Mesothelial cell of epicardium (in vitro differentiated cells): ENCODE data around the gene MAP1S. TPM values are rescaled to one million over a fixed set of nuclear protein-coding genes. Genes with fewer than 3 reads are reported as not detected.

Experiments used
- DNase-seq, 2 experiments: peaks; one replicate each; pipeline ENCODE4 v3.0.0; 2021; ENCODE audit warnings: low spot score in 2 of 2; ENCODE audit not compliant: unreplicated experiment in 2 of 2
- H3K27ac Mint-ChIP-seq: 2 replicates; pipeline ENCODE4 v1.8.0; 2021; ENCODE audit warnings: mixed read lengths
- H3K27me3 Mint-ChIP-seq: 2 replicates; pipeline ENCODE4 v1.8.0; 2021; ENCODE audit warnings: low read depth, mixed read lengths
- H3K36me3 Mint-ChIP-seq: 2 replicates; pipeline ENCODE4 v1.8.0; 2021; ENCODE audit warnings: mixed read lengths
- H3K4me1 Mint-ChIP-seq: 2 replicates; pipeline ENCODE4 v1.8.0; 2021; ENCODE audit warnings: mixed read lengths
- H3K4me3 Mint-ChIP-seq: 2 replicates; pipeline ENCODE4 v1.8.0; 2021; ENCODE audit warnings: mild to moderate bottlenecking, moderate library complexity, mixed read lengths
- H3K9me3 Mint-ChIP-seq: 2 replicates; pipeline ENCODE4 v1.8.0; 2021; ENCODE audit warnings: mixed read lengths
- total RNA-seq: library from RNA; stranded (reverse); gene quantifications from 3 replicates; pipeline ENCODE4 v1.2.1, GENCODE V29; 2021
- TF ChIP-seq, protein P1 (sequence below): fragments of 200-600 bp; sonication (generic); IDR thresholded peaks from one replicate; pipeline ENCODE4 v1.5.0; 2021; ENCODE audit warnings: antibody characterized with exemption; ENCODE audit not compliant: unreplicated experiment

Gene MAP1S
- total RNA-seq, 1 donor from 2014 or later = 66.1 TPM

DNA sequence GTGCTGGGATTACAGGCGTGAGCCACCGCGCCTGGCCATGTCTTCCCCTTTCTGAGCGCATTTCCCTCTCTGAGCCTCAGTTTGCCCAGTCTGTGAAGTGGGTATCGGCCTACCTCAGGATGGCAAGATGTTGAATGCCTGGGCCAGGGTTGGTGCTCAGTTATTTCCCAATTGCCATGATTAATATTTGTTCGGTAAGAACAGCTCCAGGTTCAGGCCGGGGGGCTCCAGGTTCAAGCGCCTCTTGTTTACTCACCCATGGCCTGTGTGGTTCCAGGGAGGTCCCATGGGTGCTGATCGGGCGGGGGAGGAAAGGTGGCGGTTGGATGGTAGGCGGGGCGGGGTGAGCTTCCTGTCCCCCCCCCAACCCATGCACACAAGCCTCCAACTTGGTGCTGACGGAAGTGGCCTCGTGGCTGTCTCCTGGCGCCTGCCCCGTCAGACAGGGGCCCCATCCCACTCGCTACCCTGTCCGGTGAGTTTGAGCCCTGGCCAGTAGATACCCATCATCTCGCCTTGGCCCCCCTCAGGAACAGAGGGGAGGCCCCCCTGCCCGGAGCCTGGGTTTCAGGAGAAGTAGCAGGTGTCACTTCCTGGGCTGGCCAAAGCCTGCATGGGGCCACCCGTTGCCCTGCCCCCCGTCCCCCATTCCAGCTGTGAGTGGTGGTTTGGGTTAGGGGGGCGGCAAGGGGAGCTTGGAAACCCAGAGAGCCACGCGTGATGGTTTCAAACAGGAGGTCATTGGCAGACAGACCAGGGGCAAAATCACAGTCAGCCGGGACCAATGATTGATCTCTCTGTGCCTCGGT lies 32.0 kb downstream of the MAP1S start, which contains the start of gene FCHO1:
Gene FCHO1 (plus strand): TSS at position 375 of the 809 bp plus-strand sequence. CDS start 3,688 bp downstream, outside the sequence.
- H3K9me3 Mint-ChIP-seq = no peaks in the 10 kb centered on the region
- H3K27ac Mint-ChIP-seq = no peak within 1 kb of the TSS
- no peak for DNase-seq
- H3K4me3 Mint-ChIP-seq = no peak within 1 kb of the TSS
- no peaks in the 10 kb centered on the region for H3K4me1 Mint-ChIP-seq
- TF ChIP-seq, protein P1, sequence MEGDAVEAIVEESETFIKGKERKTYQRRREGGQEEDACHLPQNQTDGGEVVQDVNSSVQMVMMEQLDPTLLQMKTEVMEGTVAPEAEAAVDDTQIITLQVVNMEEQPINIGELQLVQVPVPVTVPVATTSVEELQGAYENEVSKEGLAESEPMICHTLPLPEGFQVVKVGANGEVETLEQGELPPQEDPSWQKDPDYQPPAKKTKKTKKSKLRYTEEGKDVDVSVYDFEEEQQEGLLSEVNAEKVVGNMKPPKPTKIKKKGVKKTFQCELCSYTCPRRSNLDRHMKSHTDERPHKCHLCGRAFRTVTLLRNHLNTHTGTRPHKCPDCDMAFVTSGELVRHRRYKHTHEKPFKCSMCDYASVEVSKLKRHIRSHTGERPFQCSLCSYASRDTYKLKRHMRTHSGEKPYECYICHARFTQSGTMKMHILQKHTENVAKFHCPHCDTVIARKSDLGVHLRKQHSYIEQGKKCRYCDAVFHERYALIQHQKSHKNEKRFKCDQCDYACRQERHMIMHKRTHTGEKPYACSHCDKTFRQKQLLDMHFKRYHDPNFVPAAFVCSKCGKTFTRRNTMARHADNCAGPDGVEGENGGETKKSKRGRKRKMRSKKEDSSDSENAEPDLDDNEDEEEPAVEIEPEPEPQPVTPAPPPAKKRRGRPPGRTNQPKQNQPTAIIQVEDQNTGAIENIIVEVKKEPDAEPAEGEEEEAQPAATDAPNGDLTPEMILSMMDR = no peak
- H3K36me3 Mint-ChIP-seq = no peaks in the 10 kb centered on the region
- H3K27me3 Mint-ChIP-seq = peaks cover 13% of the 10 kb centered on the region

DNA sequence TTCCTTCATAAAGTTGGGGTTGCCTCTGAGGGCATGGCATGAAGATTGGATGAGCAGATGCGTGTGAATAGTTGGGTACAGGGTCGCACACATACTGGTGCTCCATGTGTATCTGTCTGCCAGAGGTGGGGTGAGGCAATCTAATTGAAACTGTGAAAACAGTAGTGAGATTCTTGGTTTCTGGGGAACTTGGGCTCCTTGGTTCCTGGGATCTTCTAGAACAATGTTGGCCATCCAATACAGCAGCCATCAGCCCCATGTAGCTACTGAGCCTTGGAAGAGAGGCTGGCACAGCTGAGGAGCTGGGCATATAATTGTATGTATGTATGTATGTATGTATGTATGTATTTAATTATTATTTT lies 32.6 kb downstream of the MAP1S start:
- DNase-seq = no peak
- Mint-ChIP-seq H3K9me3 (no peaks in the 10 kb centered on the region), H3K27me3 (peaks cover 9% of the 10 kb centered on the region), H3K27ac (no peak overlapping the region), H3K4me3 (no peak overlapping the region), H3K4me1 (no peaks in the 10 kb centered on the region), H3K36me3 (no peaks in the 10 kb centered on the region)
- TF ChIP-seq, protein P1 = no peak

DNA sequence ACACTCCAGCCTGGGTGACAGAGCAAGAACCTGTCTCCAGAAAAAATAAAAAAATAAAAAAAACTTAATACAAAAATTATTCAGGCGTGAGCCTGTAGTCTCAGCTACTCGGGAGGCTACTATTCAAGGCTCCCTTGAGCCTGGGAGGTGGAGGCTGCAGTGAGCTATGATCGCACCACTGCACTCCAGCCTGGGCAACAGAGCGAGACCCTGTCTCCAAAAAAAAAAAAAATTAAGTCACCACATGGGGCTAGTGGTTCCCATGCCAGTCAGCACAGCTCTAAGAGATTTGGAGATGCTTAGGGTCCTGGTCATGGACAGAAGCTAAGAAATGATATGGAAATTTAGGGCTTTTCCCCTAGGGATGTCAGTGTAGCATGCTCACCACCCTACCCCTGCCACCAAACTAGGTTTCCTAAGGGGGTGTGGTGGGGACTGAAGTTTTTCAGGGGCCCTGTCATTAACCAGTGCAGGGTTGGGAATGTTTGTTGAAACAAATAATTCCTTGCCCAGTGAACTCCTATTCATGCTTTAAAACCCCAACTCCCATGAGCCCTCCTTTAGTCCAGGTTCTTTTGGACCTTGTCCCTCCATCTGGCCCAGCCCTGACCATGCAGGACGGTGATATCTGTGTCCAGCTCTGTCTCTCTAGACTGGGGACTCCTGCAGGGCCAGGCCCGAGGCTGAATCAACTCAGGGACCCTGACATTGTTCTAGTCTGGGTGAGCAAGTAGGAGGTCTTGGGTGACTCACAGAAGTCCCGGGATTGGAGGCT lies 33.8 kb downstream of the MAP1S start:
- no peak for DNase-seq
- Mint-ChIP-seq H3K4me3 (no peak overlapping the region), H3K9me3 (no peaks in the 10 kb centered on the region), H3K36me3 (no peaks in the 10 kb centered on the region), H3K4me1 (no peaks in the 10 kb centered on the region), H3K27ac (no peak overlapping the region), H3K27me3 (peaks cover 7% of the 10 kb centered on the region)
- TF ChIP-seq, protein P1 = no peak

DNA sequence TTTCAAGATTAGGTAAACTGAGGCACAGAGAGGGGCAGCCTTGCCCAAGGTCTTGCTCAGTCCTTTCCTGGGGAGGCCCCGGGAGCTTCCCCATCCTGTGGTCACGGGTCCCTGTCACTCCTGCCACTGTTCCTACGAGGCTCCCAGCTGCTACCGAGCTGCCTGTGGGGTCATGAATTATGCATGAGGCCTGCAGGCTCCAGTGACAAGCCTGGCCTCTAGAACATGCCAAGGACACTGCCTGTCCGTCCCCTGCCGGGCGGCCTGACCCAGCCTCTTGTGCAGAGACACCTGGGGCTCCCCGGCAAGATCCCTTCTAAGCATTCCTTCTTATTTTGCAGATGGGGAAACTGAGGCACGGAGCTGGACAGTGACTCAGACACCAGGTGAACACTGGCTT lies 34.7 kb downstream of the MAP1S start:
- Mint-ChIP-seq H3K27me3 (peaks cover 4% of the 10 kb centered on the region), H3K36me3 (no peaks in the 10 kb centered on the region), H3K4me1 (no peaks in the 10 kb centered on the region), H3K27ac (no peak overlapping the region), H3K4me3 (no peak overlapping the region), H3K9me3 (no peaks in the 10 kb centered on the region)
- TF ChIP-seq, protein P1 = no peak
- DNase-seq = no peak

DNA sequence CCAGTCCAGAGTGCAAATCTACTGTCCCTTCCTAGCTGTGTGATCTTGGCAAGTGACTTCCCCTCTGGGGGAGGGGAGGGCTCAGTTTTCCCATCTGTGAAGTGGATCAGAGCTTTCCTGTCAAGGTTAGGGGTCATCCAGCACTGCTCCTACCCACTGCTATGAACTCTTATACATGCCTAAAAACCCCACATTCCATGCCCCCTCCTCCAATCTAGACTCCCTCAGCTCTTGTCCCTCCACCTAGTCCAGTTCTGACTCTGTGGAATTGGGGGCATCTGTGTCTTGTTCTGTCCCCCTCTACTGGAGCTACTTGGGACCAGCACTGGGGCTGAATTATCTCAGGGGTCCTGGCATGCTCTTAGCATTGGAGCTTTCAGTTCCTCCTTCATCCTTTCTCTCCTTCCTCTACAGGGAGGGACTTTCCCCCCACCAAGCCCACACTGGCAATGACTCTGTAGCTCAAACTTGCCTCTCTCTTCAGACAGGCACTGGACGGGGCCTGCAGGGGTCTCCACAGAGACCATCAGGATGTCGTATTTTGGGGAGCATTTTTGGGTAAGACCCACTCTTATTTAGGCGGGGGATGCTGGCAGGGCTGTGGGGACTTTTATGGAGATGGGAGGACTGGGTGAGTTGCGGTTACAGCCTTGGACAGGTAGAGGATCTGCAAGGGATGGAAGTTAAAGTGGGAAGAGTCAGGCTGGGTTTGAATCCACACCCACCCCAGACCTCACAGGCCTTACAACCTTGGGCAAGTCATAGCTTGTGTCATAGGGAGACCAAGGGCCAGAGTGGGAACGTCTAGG lies 35.6 kb downstream of the MAP1S start:
- peaks cover 2% of the 10 kb centered on the region for H3K27me3 Mint-ChIP-seq
- no peak for DNase-seq
- H3K36me3 Mint-ChIP-seq = no peaks in the 10 kb centered on the region
- TF ChIP-seq, protein P1 = no peak
- H3K4me1 Mint-ChIP-seq = no peaks in the 10 kb centered on the region
- no peak overlapping the region for H3K4me3 Mint-ChIP-seq
- no peaks in the 10 kb centered on the region for H3K9me3 Mint-ChIP-seq
- no peak overlapping the region for H3K27ac Mint-ChIP-seq
